ENCODE data around the gene ASCC1. TPM values are rescaled to one million over a fixed set of nuclear protein-coding genes. Genes with fewer than 3 reads are reported as not detected.
A peak's percentile ranks its signal among the peaks of the same experiment; 100 is the strongest.

ASCC1 gene
- total RNA-seq, 1 donor from 2014 or later = 38.6 TPM

GRCh38 chr10:72107325-72108003 is 108.6 kb downstream of the ASCC1 start:
- Histone ChIP-seq H3K4me3 (ENCODE audit: low read depth, low read length) (no peak overlapping the region), H3K27me3 (ENCODE audit: control insufficient read depth, insufficient read depth, low read length) (no peaks in the 10 kb centered on the region), H3K36me3 (ENCODE audit: control insufficient read depth, insufficient read depth, low read length) (no peaks in the 10 kb centered on the region)
- peak; percentile 60 for DNase-seq (ENCODE audit: low read depth)
- TF ChIP-seq, protein P1, sequence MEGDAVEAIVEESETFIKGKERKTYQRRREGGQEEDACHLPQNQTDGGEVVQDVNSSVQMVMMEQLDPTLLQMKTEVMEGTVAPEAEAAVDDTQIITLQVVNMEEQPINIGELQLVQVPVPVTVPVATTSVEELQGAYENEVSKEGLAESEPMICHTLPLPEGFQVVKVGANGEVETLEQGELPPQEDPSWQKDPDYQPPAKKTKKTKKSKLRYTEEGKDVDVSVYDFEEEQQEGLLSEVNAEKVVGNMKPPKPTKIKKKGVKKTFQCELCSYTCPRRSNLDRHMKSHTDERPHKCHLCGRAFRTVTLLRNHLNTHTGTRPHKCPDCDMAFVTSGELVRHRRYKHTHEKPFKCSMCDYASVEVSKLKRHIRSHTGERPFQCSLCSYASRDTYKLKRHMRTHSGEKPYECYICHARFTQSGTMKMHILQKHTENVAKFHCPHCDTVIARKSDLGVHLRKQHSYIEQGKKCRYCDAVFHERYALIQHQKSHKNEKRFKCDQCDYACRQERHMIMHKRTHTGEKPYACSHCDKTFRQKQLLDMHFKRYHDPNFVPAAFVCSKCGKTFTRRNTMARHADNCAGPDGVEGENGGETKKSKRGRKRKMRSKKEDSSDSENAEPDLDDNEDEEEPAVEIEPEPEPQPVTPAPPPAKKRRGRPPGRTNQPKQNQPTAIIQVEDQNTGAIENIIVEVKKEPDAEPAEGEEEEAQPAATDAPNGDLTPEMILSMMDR (IDR thresholded peaks at IDR 0.05; ENCODE audit: insufficient read depth, low read length, poor library complexity, severe bottlenecking) = no peak

- Histone ChIP-seq H3K27me3 (ENCODE audit: control insufficient read depth, insufficient read depth, low read length) (no peaks in the 10 kb centered on the region), H3K4me3 (ENCODE audit: low read depth, low read length) (no peak overlapping the region), H3K36me3 (ENCODE audit: control insufficient read depth, insufficient read depth, low read length) (no peaks in the 10 kb centered on the region)
- DNase-seq (ENCODE audit: low read depth) = no peak
- TF ChIP-seq, protein P1 (IDR thresholded peaks at IDR 0.05; ENCODE audit: insufficient read depth, low read length, poor library complexity, severe bottlenecking) = no peak
These were observed 109.2 kb downstream of the ASCC1 start for GRCh38 chr10:72106896-72107295.

DNA sequence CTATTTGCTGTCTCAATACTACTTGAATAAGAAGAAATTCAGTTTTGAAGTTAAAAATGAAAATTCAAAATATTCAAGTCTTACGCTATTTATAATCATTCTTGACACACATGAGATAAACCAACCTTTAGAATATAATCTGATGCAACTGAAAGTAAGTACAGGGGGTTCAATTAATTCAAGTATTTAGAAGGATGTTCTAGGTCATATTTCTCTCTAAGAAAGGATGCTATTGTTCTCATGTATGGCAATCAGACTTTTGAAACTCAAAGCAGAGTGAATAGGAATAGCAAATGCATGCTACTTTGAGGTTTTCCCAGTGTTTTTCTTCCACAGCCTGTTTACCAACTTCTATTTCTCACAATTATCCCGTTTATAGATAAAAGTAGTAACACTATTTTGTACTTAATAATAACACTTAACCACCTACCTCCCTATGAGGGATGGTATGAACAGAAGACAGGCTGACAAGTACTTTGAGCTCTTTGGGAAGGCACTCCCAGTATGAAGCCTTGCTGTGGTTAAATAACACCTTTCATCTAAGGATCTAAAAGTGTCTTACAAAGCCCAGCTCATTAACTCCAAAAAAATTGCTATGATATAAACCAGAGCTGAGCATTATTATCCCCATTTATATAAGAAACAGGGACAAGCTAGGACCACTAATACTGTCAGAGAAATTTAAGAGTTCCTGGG is 109.8 kb downstream of the ASCC1 start:
- TF ChIP-seq, protein P1 (IDR thresholded peaks at IDR 0.05; ENCODE audit: insufficient read depth, low read length, poor library complexity, severe bottlenecking) = no peak
- no peak for DNase-seq (ENCODE audit: low read depth)

GRCh38 chr10:72105710-72106109 is 110.4 kb downstream of the ASCC1 start:
- H3K27me3 ChIP-seq (ENCODE audit: control insufficient read depth, insufficient read depth, low read length) = no peaks in the 10 kb centered on the region
- DNase-seq (ENCODE audit: low read depth) = no peak
- H3K4me3 ChIP-seq (ENCODE audit: low read depth, low read length) = no peak overlapping the region
- TF ChIP-seq, protein P1 (IDR thresholded peaks at IDR 0.05; ENCODE audit: insufficient read depth, low read length, poor library complexity, severe bottlenecking) = no peak
- H3K36me3 ChIP-seq (ENCODE audit: control insufficient read depth, insufficient read depth, low read length) = no peaks in the 10 kb centered on the region

More for the DNA sequence above, 109.8 kb downstream of the ASCC1 start:
- Histone ChIP-seq H3K27me3 (ENCODE audit: control insufficient read depth, insufficient read depth, low read length) (no peaks in the 10 kb centered on the region), H3K36me3 (ENCODE audit: control insufficient read depth, insufficient read depth, low read length) (no peaks in the 10 kb centered on the region), H3K4me3 (ENCODE audit: low read depth, low read length) (no peak overlapping the region)

- DNase-seq (ENCODE audit: low read depth) = no peak
- no peaks in the 10 kb centered on the region for H3K36me3 ChIP-seq (ENCODE audit: control insufficient read depth, insufficient read depth, low read length)
- H3K4me3 ChIP-seq (ENCODE audit: low read depth, low read length) = no peak overlapping the region
- TF ChIP-seq, protein P1 (IDR thresholded peaks at IDR 0.05; ENCODE audit: insufficient read depth, low read length, poor library complexity, severe bottlenecking) = no peak
- H3K27me3 ChIP-seq (ENCODE audit: control insufficient read depth, insufficient read depth, low read length) = no peaks in the 10 kb centered on the region
These were observed 111.0 kb downstream of the ASCC1 start for GRCh38 chr10:72105098-72105475.
